ENCODE results near the gene NRG2. TPM values are rescaled to one million over a fixed set of nuclear protein-coding genes. Genes with fewer than 3 reads are reported as not detected.

Gene NRG2
- total RNA-seq, 1 experiment from 2014 or later = 1.8 TPM

- ChIA-PET POLR2A (ENCODE audit: unreplicated experiment) (interaction anchor here (0.7 kb wide), 1 partner anchor 17 kb away, joined by 6 read pairs; no protein-coding TSS in a partner anchor), CTCF (no interaction called here)
- Histone ChIP-seq H3K4me1 (ENCODE audit: insufficient read depth, low read length) (no peaks in the 10 kb centered on the region), H3K9ac (ENCODE audit: low read length) (no peak overlapping the region), H3K9me3 (ENCODE audit: low read length) (no peaks in the 10 kb centered on the region), H3K36me3 (ENCODE audit: low read depth, low read length) (no peaks in the 10 kb centered on the region), H3K9me2 (replicated peaks; ENCODE audit: low read length) (no peaks in the 10 kb centered on the region), H3K4me2 (ENCODE audit: low read length) (no peak overlapping the region), H3K79me2 (ENCODE audit: low read length) (no peaks in the 10 kb centered on the region), H4K20me1 (ENCODE audit: low read length) (no peaks in the 10 kb centered on the region), H3K27ac (ENCODE audit: low read length) (no peak overlapping the region), H3K27me3 (ENCODE audit: low read length) (no peaks in the 10 kb centered on the region), H2AFZ (ENCODE audit: low read length) (no peak overlapping the region), H3K4me3 (ENCODE audit: low read length) (no peak overlapping the region), H3F3A (ENCODE audit: low read length, unreplicated experiment) (no peaks in the 10 kb centered on the region)
- no peak for TF ChIP-seq EZH2 (IDR thresholded peaks at IDR 0.05; ENCODE audit: low read length, unreplicated experiment)
- no peak for TF ChIP-seq EZH2phosphoT487 (IDR thresholded peaks at IDR 0.05; ENCODE audit: borderline replicate concordance, low read length)
- no peak for TF ChIP-seq CTCF (conservative IDR thresholded peaks at IDR 0.05; ENCODE audit: low read depth, low read length)
- ATAC-seq = no peak
- intact Hi-C loops (cut with micrococcal nuclease) = no loop called here
- no peak for DNase-seq
- no TSS peak for BruUV-seq (replicated peaks)
Measured at GRCh38 chr5:139884734-139885133, 158.4 kb downstream of the NRG2 start.

GRCh38 chr5:139884144-139884543 lies 159.0 kb downstream of the NRG2 start:
- no peak overlapping the region for H3K4me2 ChIP-seq (ENCODE audit: low read length)
- H3K27ac ChIP-seq (ENCODE audit: low read length) = no peak overlapping the region
- ChIA-PET CTCF (no interaction called here), POLR2A (ENCODE audit: unreplicated experiment) (interaction anchor here (0.7 kb wide), 1 partner anchor 17 kb away, joined by 6 read pairs; no protein-coding TSS in a partner anchor)
- H3K9me3 ChIP-seq (ENCODE audit: low read length) = no peaks in the 10 kb centered on the region
- H3K27me3 ChIP-seq (ENCODE audit: low read length) = no peaks in the 10 kb centered on the region
- no peak for ATAC-seq
- intact Hi-C loops (cut with micrococcal nuclease) = no loop called here
- H3F3A ChIP-seq (ENCODE audit: low read length, unreplicated experiment) = no peaks in the 10 kb centered on the region
- no peaks in the 10 kb centered on the region for H4K20me1 ChIP-seq (ENCODE audit: low read length)
- no peaks in the 10 kb centered on the region for H3K9me2 ChIP-seq (replicated peaks; ENCODE audit: low read length)
- no peak overlapping the region for H2AFZ ChIP-seq (ENCODE audit: low read length)
- no peak for TF ChIP-seq CTCF (conservative IDR thresholded peaks at IDR 0.05; ENCODE audit: low read depth, low read length)
- TF ChIP-seq EZH2 (IDR thresholded peaks at IDR 0.05; ENCODE audit: low read length, unreplicated experiment) = no peak
- TF ChIP-seq EZH2phosphoT487 (IDR thresholded peaks at IDR 0.05; ENCODE audit: borderline replicate concordance, low read length) = no peak
- no peak for DNase-seq
- no peaks in the 10 kb centered on the region for H3K79me2 ChIP-seq (ENCODE audit: low read length)
- H3K9ac ChIP-seq (ENCODE audit: low read length) = no peak overlapping the region
- BruUV-seq (replicated peaks) = no TSS peak
- H3K36me3 ChIP-seq (ENCODE audit: low read depth, low read length) = no peaks in the 10 kb centered on the region
- no peak overlapping the region for H3K4me3 ChIP-seq (ENCODE audit: low read length)
- no peaks in the 10 kb centered on the region for H3K4me1 ChIP-seq (ENCODE audit: insufficient read depth, low read length)

DNA sequence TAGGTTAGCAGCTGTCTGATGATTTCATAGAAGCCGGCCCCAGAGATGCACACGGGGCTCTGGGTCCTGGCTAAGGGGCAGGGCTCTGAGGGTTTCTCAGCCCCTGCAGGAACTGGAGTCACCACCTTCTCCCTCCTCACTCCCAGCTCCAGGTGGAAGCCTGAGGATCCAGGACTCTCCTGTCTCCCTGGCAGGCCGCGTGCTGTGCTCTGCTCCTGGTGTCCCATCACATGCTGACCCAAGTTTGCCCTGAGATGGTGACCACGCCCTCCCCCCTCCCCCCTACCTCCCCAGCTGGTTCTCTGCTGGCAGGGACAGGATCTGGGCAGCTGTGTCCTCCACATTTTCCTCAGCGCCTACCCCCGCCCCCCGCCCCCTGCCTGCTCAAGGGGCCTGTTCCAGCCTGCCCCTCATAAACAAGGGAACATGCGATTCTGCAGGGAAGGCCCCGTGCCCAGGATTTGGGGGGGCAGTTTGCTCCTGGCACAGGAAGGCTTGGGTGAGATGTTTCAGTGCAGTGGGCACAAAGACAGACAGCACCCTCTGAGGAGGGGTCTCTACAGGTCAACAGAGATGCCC lies 160.0 kb downstream of the NRG2 start:
- no peaks in the 10 kb centered on the region for H3K9me3 ChIP-seq (ENCODE audit: low read length)
- H3K4me2 ChIP-seq (ENCODE audit: low read length) = no peak overlapping the region
- H3K27me3 ChIP-seq (ENCODE audit: low read length) = no peaks in the 10 kb centered on the region
- no peak for ATAC-seq
- H3K36me3 ChIP-seq (ENCODE audit: low read depth, low read length) = no peaks in the 10 kb centered on the region
- H4K20me1 ChIP-seq (ENCODE audit: low read length) = no peaks in the 10 kb centered on the region
- H3F3A ChIP-seq (ENCODE audit: low read length, unreplicated experiment) = no peaks in the 10 kb centered on the region
- TF ChIP-seq EZH2phosphoT487 (IDR thresholded peaks at IDR 0.05; ENCODE audit: borderline replicate concordance, low read length) = no peak
- no peak for TF ChIP-seq EZH2 (IDR thresholded peaks at IDR 0.05; ENCODE audit: low read length, unreplicated experiment)
- no peak for TF ChIP-seq CTCF (conservative IDR thresholded peaks at IDR 0.05; ENCODE audit: low read depth, low read length)
- H3K9me2 ChIP-seq (replicated peaks; ENCODE audit: low read length) = no peaks in the 10 kb centered on the region
- ChIA-PET CTCF (no interaction called here), POLR2A (ENCODE audit: unreplicated experiment) (no interaction called here)
- H3K4me1 ChIP-seq (ENCODE audit: insufficient read depth, low read length) = peaks cover 7% of the 10 kb centered on the region
- no TSS peak for BruUV-seq (replicated peaks)
- H3K79me2 ChIP-seq (ENCODE audit: low read length) = no peaks in the 10 kb centered on the region
- DNase-seq = no peak
- no peak overlapping the region for H3K27ac ChIP-seq (ENCODE audit: low read length)
- H3K9ac ChIP-seq (ENCODE audit: low read length) = no peak overlapping the region
- intact Hi-C loops (cut with micrococcal nuclease) = no loop called here
- H3K4me3 ChIP-seq (ENCODE audit: low read length) = no peak overlapping the region
- no peak overlapping the region for H2AFZ ChIP-seq (ENCODE audit: low read length)

Data from PC-3 (cell line).